Gastroesophageal sphincter (tissue), 3 donors: Measurements from ENCODE around the gene TNFRSF4.

Source experiments
- EP300 ChIP-seq: sonication (generic); formaldehyde crosslinking; IDR thresholded peaks from one replicate; pipeline ENCODE4 v1.6.1; 2017; ENCODE audit warnings: antibody characterized with exemption, mild to moderate bottlenecking
- POLR2A ChIP-seq, 2 donors: fragments of 450-650 bp; IDR thresholded peaks; one replicate each; pipeline ENCODE4 v1.6.1; 2017; ENCODE audit warnings: antibody characterized with exemption in 2 of 2, mild to moderate bottlenecking in 2 of 2, moderate library complexity in 1 of 2
- POLR2AphosphoS5 ChIP-seq: sonication (generic); formaldehyde crosslinking; IDR thresholded peaks from one replicate; pipeline ENCODE4 v1.6.1; 2017; ENCODE audit warnings: antibody characterized with exemption
- TF ChIP-seq, protein P1 (sequence below), 4 experiments: fragments of 200-600 bp in 2 of 4; fragments of 450-650 bp in 2 of 4; sonication (generic) in 1 of 4; IDR thresholded peaks; one replicate each; pipeline ENCODE4 v1.5.1; 2017 to 2019; ENCODE audit warnings: antibody characterized with exemption in 4 of 4, mild to moderate bottlenecking in 2 of 4, moderate library complexity in 2 of 4

DNA sequence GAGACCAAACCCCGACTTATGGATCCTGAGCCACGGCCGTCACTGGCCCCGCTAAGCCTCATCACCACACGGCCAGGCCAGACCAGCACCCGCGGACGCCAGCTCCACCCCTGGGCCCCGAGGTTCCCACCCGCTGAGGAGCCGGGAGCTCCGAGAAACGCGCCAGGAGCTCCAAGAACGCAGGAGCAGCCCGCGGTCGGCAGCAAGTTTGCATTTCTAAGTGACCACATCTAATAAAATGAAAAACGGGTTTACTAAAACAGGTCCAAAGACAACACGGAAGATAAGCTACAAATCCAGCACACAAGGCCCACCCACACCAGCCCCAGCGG lies 40.7 kb upstream of the TNFRSF4 start:
- TF ChIP-seq, protein P1, sequence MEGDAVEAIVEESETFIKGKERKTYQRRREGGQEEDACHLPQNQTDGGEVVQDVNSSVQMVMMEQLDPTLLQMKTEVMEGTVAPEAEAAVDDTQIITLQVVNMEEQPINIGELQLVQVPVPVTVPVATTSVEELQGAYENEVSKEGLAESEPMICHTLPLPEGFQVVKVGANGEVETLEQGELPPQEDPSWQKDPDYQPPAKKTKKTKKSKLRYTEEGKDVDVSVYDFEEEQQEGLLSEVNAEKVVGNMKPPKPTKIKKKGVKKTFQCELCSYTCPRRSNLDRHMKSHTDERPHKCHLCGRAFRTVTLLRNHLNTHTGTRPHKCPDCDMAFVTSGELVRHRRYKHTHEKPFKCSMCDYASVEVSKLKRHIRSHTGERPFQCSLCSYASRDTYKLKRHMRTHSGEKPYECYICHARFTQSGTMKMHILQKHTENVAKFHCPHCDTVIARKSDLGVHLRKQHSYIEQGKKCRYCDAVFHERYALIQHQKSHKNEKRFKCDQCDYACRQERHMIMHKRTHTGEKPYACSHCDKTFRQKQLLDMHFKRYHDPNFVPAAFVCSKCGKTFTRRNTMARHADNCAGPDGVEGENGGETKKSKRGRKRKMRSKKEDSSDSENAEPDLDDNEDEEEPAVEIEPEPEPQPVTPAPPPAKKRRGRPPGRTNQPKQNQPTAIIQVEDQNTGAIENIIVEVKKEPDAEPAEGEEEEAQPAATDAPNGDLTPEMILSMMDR (IDR thresholded peaks at IDR 0.05), result no peak
- TF ChIP-seq POLR2A (IDR thresholded peaks at IDR 0.05) (no peak), POLR2AphosphoS5 (no peak), EP300 (no peak)
